Skin of body (tissue), 3 donors: ENCODE data around the gene ATRX. TPM values are rescaled to one million over a fixed set of nuclear protein-coding genes. Genes with fewer than 3 reads are reported as not detected.

ENCODE experiments used
- DNase-seq: peaks from one replicate; lab custom pipeline; 2025; lab: John Stamatoyannopoulos, UW
- small RNA-seq: library from RNA; depleted of rRNA; stranded (forward); fragments of <200 nt; gene quantifications from one replicate; pipeline ENCODE3, GENCODE V24; 2014; ENCODE audit warnings: low replicate concordance
- total RNA-seq: library from RNA; depleted of rRNA; stranded (reverse); fragments of >200 nt; gene quantifications from one replicate; pipeline ENCODE4 v1.2.3, GENCODE V29; 2014

Gene ATRX
- total RNA-seq, 1 donor from 2014 or later = 132 TPM

DNA sequence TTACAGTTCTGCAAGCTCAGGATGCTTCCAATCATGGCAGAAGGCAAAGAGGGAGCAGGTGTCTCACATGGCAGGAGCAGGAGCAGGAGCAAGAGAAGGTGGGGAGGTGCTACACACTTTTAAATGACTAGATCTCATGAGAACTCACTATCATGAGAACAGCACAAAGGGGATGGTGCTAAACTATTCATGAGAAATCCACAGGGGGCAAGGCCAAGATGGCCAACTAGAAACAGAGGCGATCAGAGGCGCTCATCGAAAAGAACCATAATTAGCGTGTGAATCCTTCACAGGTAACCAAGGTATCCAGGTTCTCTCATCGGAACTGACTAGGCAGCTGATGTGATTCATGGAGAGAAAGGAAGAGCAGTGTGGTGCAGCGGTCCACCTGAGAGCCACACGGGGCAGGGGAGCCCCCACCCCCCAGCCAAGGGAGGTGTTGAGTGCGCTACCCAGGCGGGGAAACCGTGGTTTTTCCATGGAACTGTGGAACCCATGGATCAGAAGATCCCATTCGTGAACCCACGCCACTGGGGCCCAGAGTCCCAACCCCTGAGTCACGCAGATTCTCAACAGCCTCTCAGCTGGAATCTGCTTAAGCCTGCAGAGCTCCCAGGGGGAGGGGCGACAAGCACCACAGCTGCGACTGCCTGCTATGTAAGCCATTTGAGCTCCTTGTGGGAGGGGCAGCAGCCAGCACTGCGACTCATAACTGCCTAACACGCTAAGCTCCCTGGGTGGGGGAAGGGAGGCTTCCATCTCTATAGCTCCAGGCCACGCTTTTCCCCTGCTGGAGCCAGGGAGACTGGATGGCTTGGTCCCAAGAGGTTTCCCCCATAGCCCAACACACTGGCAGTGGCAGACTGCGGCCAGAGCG, 292.1 kb downstream of the ATRX start:
- DNase-seq = no peak

DNA sequence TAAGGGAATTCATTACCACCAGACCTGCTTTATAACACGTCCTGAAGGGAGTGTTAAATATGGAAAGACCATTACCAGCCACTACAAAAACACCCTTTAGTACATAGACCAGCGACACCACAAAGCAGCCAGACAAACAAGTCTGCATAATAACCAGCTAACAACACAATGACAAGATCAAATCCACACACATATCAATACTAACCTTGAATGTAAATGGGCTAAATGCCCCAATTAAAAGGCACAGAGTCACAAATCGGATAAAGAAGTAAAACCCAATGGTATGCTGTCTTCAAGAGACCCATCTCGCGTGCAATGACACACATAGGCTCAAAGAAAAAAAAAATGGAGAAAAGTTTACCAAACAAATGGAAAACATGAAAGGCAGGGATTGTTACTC, 302.0 kb downstream of the ATRX start:
- no peak for DNase-seq

DNA sequence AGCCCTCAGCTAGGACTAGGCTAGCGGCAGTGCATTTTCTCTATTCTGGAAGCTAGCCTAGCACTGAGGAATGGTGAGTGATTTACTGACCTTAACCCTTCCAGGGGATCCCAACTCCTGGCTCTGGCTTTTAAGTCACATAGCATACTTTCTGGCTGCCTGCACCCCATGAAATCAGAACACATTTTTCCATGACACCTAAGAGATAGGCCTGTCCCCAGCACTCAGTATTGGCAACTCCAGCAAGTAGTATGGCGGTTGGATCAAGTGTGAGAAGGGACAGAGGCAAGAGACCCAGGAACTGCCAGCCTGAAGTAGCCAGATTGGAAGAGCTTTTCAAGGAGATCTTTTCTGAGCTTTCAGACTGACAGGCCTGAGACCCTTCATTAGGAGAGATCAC, 330.6 kb downstream of the ATRX start:
- DNase-seq = no peak

Small RNAs within 50 kb of the gene (small RNA-seq; reads per million reads assigned to genes)
- not detected for gene FABP5P15

Other genes with a start within 250 kb of the ATRX start
- 82.8 TPM for gene MAGT1, start 109.2 kb upstream of the ATRX start, total RNA-seq
- 231 TPM for gene COX7B, start 113.3 kb upstream of the ATRX start, total RNA-seq
- 20.4 TPM for gene ATP7A, start 124.5 kb upstream of the ATRX start, total RNA-seq
- gene PGAM4, start 183.4 kb upstream of the ATRX start, total RNA-seq = not detected